Endothelial cell of umbilical vein (primary cell): ENCODE measurements around the gene COMP. TPM values are rescaled to one million over a fixed set of nuclear protein-coding genes. Genes with fewer than 3 reads are reported as not detected.

Source experiments
- BruUV-seq: library from RNA; stranded (reverse); fragments of 400-500 nt; replicated peaks from 2 replicates; lab custom pipeline; 2021; lab: Mats Ljungman, UMichigan
- CTCF ChIA-PET: fragments of 300-600, 350-600 bp; sonication (Branson Sonifier 250); formaldehyde crosslinking; loops from one replicate; lab custom pipeline; 2021; ENCODE audit warnings: antibody characterized with exemption, inconsistent platforms; lab: Charles Lee
- POLR2A ChIA-PET: fragments of 300-600, 350-600 bp; sonication (Branson Sonifier 250); formaldehyde crosslinking; loops from one replicate; lab custom pipeline; 2021; ENCODE audit warnings: antibody characterized with exemption, inconsistent platforms; lab: Charles Lee
- DNase-seq: peaks from one replicate; pipeline ENCODE4 v3.0.0-alpha.2; 2011; ENCODE audit warnings: low read depth, low spot score
- FAIRE-seq: peaks from 2 replicates; lab custom pipeline; 2011; peaks lifted over from hg19 to GRCh38; lab: Jason Lieb, UNC
- H2AFZ ChIP-seq: 2 replicates; pipeline ENCODE4 v1.6.0; 2012; ENCODE audit warnings: low read depth, low read length, control low read depth, inconsistent platforms
- H3K27ac ChIP-seq: 2 replicates; pipeline ENCODE4 v1.5.1; 2011; ENCODE audit warnings: low read depth, mild to moderate bottlenecking, control low read depth, low read length, moderate library complexity; ENCODE audit not compliant: insufficient read depth
- H3K27me3 ChIP-seq, 2 experiments: 2 replicates each; pipeline versions ENCODE4 v1.6.0 to v1.6.1; 2011; ENCODE audit warnings: low read length in 2 of 2, mixed read lengths in 1 of 2; ENCODE audit not compliant: control insufficient read depth in 2 of 2, insufficient read depth in 2 of 2
- H3K36me3 ChIP-seq, 2 experiments: 2 replicates in 1 of 2; 3 replicates in 1 of 2; pipeline ENCODE4 v1.5.1; 2011; ENCODE audit warnings: low read length in 2 of 2, mild to moderate bottlenecking in 1 of 2, moderate library complexity in 1 of 2; ENCODE audit not compliant: control insufficient read depth in 2 of 2, insufficient read depth in 2 of 2; ENCODE audit errors: extremely low read depth in 1 of 2
- H3K4me1 ChIP-seq: 3 replicates; pipeline ENCODE4 v1.5.1; 2011; ENCODE audit warnings: mild to moderate bottlenecking, low read length; ENCODE audit not compliant: control insufficient read depth, insufficient read depth; ENCODE audit errors: extremely low read depth
- H3K4me2 ChIP-seq: 2 replicates; pipeline ENCODE4 v1.6.1; 2011; ENCODE audit warnings: low read length, control low read depth, mixed read lengths; ENCODE audit not compliant: insufficient read depth
- H3K4me3 ChIP-seq, 3 experiments: fragments of 200-600 bp in 1 of 3; sonication (generic), shearing (Covaris generic) in 1 of 3; replicated peaks in 1 of 3; 2 replicates each; pipeline ENCODE4 v1.5.1; 2011 to 2016; ENCODE audit warnings: control low read depth in 3 of 3, low read length in 3 of 3, mild to moderate bottlenecking in 2 of 3, inconsistent platforms in 1 of 3, low read depth in 1 of 3, moderate library complexity in 1 of 3; ENCODE audit not compliant: insufficient read depth in 1 of 3
- H3K79me2 ChIP-seq: 2 replicates; pipeline ENCODE4 v1.6.0; 2012; ENCODE audit warnings: low read length, inconsistent platforms; ENCODE audit not compliant: control insufficient read depth, insufficient read depth
- H3K9ac ChIP-seq: replicated peaks from 2 replicates; pipeline ENCODE3; 2011; ENCODE audit warnings: low read length, control low read depth; ENCODE audit not compliant: insufficient read depth; ENCODE audit errors: extremely low read depth
- H3K9me1 ChIP-seq: replicated peaks from 3 replicates; pipeline ENCODE4 v1.6.0; 2011; ENCODE audit warnings: mild to moderate bottlenecking, low read length; ENCODE audit not compliant: control insufficient read depth, insufficient read depth; ENCODE audit errors: extremely low read depth
- H3K9me3 ChIP-seq: replicated peaks from 2 replicates; pipeline ENCODE4 v1.5.1; 2012; ENCODE audit warnings: low read length, inconsistent platforms; ENCODE audit not compliant: control insufficient read depth, insufficient read depth
- H4K20me1 ChIP-seq: replicated peaks from 2 replicates; pipeline ENCODE3; 2011; ENCODE audit warnings: mild to moderate bottlenecking, low read length; ENCODE audit not compliant: control insufficient read depth, insufficient read depth; ENCODE audit errors: extremely low read depth
- EZH2 ChIP-seq: IDR thresholded peaks from 2 replicates; pipeline ENCODE4 v1.6.1; 2012; ENCODE audit warnings: borderline replicate concordance, low read depth, mild to moderate bottlenecking, moderate library complexity, low read length, inconsistent platforms; ENCODE audit not compliant: severe bottlenecking
- FOS ChIP-seq: IDR thresholded peaks from 2 replicates; pipeline ENCODE4 v1.6.1; 2011; ENCODE audit warnings: mild to moderate bottlenecking, low read length, moderate library complexity, borderline replicate concordance; ENCODE audit not compliant: insufficient read depth
- GATA2 ChIP-seq: IDR thresholded peaks from 2 replicates; pipeline ENCODE4 v1.7.0; 2011; ENCODE audit warnings: low read depth, mild to moderate bottlenecking, moderate library complexity, mixed read lengths, low read length; ENCODE audit not compliant: insufficient read length, insufficient read depth
- JUN ChIP-seq: IDR thresholded peaks from 2 replicates; pipeline ENCODE4 v1.6.1; 2011; ENCODE audit warnings: borderline replicate concordance, low read depth; ENCODE audit not compliant: insufficient read length, insufficient read depth
- MYC ChIP-seq: IDR thresholded peaks from one replicate; pipeline ENCODE4 v1.6.1; 2011; ENCODE audit warnings: mild to moderate bottlenecking, low read depth, low read length
- POLR2A ChIP-seq: IDR thresholded peaks from 2 replicates; pipeline ENCODE4 v1.6.1; 2012; ENCODE audit warnings: low read depth, mild to moderate bottlenecking, control low read depth, low read length
- POLR2AphosphoS5 ChIP-seq: IDR thresholded peaks from 2 replicates; pipeline ENCODE4 v1.6.1; 2012; ENCODE audit warnings: low read depth, mild to moderate bottlenecking, control low read depth, low read length, moderate library complexity; ENCODE audit not compliant: insufficient read depth
- dilution Hi-C: fragments of 300-500 bp; cut with MboI; formaldehyde crosslinking; loops from one replicate; pipeline ENCODE4 v1.15.0; 2019; ENCODE audit warnings: low sequenced_read_pairs; ENCODE audit not compliant: extremely low pct_ligation_motif_present
- intact Hi-C: fragments of 100-400 bp; cut with micrococcal nuclease; formaldehyde crosslinking; loops from one replicate; pipeline ENCODE4 v1.10.0; 2022
- polyA plus RNA-seq, 4 experiments: library from polyadenylated mRNA; depleted of rRNA in 3 of 4; stranded (reverse) in 3 of 4; unstranded in 1 of 4; fragments of >200 nt; gene quantifications; 2 replicates each; pipeline versions ENCODE4 v1.2.1 to v1.2.3, GENCODE V29; 2011 to 2012; ENCODE audit warnings: missing spikeins in 1 of 4
- total RNA-seq: library from RNA; stranded (reverse); gene quantifications from 2 replicates; pipeline ENCODE4 v1.2.3, GENCODE V29; 2021
- TF ChIP-seq, protein P1 (sequence below): IDR thresholded peaks from 2 replicates; pipeline ENCODE4 v1.6.1; 2011; ENCODE audit not compliant: insufficient read depth, insufficient read length
- TF ChIP-seq, protein P2 (sequence below), 2 donors: IDR thresholded peaks; 1 replicate in 1 of 2; 2 replicates in 1 of 2; pipeline ENCODE4 v1.5.1; 2011; ENCODE audit warnings: low read length in 2 of 2, mild to moderate bottlenecking in 2 of 2, moderate library complexity in 2 of 2, control low read depth in 1 of 2, inconsistent platforms in 1 of 2, low read depth in 1 of 2; ENCODE audit not compliant: insufficient read depth in 1 of 2; ENCODE audit errors: extremely low read depth in 1 of 2

The COMP gene
- total and polyA plus RNA-seq, 2 donors (not counting 3 experiments of a cell fraction or from before 2014, with no cell fraction given) = not detected

DNA sequence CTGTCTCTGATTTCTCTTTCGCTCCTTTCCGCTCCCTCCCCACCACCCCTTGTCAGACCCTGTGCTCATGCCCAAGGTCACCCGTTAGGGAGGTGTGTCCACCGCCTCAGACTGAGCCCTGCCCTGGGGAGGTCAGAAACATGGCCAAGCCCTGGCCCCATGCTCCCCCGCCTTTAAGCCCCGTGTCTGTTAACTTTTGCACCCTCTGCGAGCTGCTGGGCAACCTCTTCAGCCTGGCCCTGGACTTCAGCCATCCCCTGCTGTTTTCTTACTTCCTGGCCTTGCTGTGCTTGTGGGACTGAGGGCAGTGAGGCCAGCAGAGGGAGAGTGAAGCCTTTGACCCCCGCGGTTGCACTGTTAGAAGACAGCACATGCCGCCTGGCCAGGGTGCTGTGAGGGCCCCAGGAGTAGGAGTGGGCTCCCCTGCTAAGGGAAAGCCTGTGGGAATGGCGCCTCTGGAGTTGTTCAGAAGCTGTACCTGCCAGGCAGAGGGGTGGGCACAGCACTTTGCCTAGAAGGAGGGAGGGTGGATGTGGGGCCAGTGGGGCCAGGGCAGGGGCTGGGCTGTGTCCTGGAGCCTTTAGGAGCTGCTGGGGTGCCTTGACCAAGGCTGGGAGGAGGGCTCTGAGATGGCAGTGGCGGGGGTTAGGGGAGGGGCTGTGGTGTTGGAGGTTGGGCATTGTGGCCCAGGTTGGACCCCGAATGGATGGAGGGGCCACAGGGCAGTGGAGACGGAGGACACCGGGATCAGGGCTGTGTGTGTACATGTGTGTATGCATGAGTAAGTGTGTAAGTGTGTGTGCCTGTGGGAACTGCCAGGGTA is 48.6 kb upstream of the COMP start:
- dilution Hi-C loops (no loop called here), intact Hi-C loops (no loop called here)
- peaks cover 98% of the 10 kb centered on the region for H3K79me2 ChIP-seq
- no peak overlapping the region for H3K9ac ChIP-seq
- H3K9me1 ChIP-seq = no peaks in the 10 kb centered on the region
- CTCF ChIA-PET = interaction anchor here (0.7 to 5.7 kb wide), 5 partner anchors 8 to 247 kb away, joined by 3 to 53 read pairs (median 3); no protein-coding TSS in a partner anchor
- TF ChIP-seq POLR2AphosphoS5 (no peak), POLR2A (no peak), MYC (no peak), GATA2 (no peak), JUN (no peak), FOS (no peak), EZH2 (no peak)
- TF ChIP-seq, protein P1, sequence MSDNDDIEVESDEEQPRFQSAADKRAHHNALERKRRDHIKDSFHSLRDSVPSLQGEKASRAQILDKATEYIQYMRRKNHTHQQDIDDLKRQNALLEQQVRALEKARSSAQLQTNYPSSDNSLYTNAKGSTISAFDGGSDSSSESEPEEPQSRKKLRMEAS = no peak
- TF ChIP-seq, protein P2, sequence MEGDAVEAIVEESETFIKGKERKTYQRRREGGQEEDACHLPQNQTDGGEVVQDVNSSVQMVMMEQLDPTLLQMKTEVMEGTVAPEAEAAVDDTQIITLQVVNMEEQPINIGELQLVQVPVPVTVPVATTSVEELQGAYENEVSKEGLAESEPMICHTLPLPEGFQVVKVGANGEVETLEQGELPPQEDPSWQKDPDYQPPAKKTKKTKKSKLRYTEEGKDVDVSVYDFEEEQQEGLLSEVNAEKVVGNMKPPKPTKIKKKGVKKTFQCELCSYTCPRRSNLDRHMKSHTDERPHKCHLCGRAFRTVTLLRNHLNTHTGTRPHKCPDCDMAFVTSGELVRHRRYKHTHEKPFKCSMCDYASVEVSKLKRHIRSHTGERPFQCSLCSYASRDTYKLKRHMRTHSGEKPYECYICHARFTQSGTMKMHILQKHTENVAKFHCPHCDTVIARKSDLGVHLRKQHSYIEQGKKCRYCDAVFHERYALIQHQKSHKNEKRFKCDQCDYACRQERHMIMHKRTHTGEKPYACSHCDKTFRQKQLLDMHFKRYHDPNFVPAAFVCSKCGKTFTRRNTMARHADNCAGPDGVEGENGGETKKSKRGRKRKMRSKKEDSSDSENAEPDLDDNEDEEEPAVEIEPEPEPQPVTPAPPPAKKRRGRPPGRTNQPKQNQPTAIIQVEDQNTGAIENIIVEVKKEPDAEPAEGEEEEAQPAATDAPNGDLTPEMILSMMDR (IDR thresholded peaks at IDR 0.05; ENCODE audit: extremely low read depth in 1 of 2, insufficient read depth in 1 of 2, low read depth in 1 of 2, low read length in 2 of 2) = no peak
- H3K36me3 ChIP-seq = peaks cover 0 to 4% of the 10 kb centered on the region in 2 experiments
- no peak overlapping the region for H3K4me2 ChIP-seq
- peaks cover 15% of the 10 kb centered on the region for H3K4me1 ChIP-seq
- no peak overlapping the region for H3K4me3 ChIP-seq
- H3K9me3 ChIP-seq = no peaks in the 10 kb centered on the region
- POLR2A ChIA-PET = no interaction called here
- no peak overlapping the region for H3K27ac ChIP-seq
- no peaks in the 10 kb centered on the region for H3K27me3 ChIP-seq
- H4K20me1 ChIP-seq = peaks cover 9% of the 10 kb centered on the region
- H2AFZ ChIP-seq = no peak overlapping the region
- DNase-seq = peak; percentile 14
- FAIRE-seq = no peak
- BruUV-seq = no TSS peak
